GM18505 (cell line): ENCODE data around the gene CTNNA2.

Source experiments
- ATAC-seq: cut with Tn5 transposase; IDR thresholded peaks from one replicate; pipeline ENCODE4 v1.9.1; 2021; ENCODE audit not compliant: unreplicated experiment
- POLR2A ChIP-seq: IDR thresholded peaks from 4 replicates; pipeline ENCODE4 v1.6.1; 2011; ENCODE audit warnings: borderline replicate concordance; ENCODE audit not compliant: insufficient read depth, insufficient read length; ENCODE audit errors: extremely low read depth

Gene CTNNA2

GRCh38 chr2:80258793-80259192, 745.9 kb downstream of the CTNNA2 start:
- ATAC-seq, result no peak
- no peak for TF ChIP-seq POLR2A

- ATAC-seq, result no peak
- TF ChIP-seq POLR2A, result no peak
Observed at GRCh38 chr2:80259292-80259691, 746.4 kb downstream of the CTNNA2 start.

GRCh38 chr2:80266231-80266630, 753.4 kb downstream of the CTNNA2 start:
- ATAC-seq, result no peak

GRCh38 chr2:80269806-80270205, 757.0 kb downstream of the CTNNA2 start:
- no peak for TF ChIP-seq POLR2A
- ATAC-seq, result no peak

More at GRCh38 chr2:80266231-80266630, 753.4 kb downstream of the CTNNA2 start:
- no peak for TF ChIP-seq POLR2A

GRCh38 chr2:80280598-80280997, 767.7 kb downstream of the CTNNA2 start:
- no peak for ATAC-seq
- TF ChIP-seq POLR2A, result no peak

- ATAC-seq, result no peak
- no peak for TF ChIP-seq POLR2A
Observed at GRCh38 chr2:80281049-80281448, 768.2 kb downstream of the CTNNA2 start.

- no peak for ATAC-seq
- TF ChIP-seq POLR2A, result no peak
Observed at GRCh38 chr2:80288576-80288975, 775.7 kb downstream of the CTNNA2 start.

GRCh38 chr2:80291656-80292055, 778.8 kb downstream of the CTNNA2 start:
- no peak for ATAC-seq
- no peak for TF ChIP-seq POLR2A

- TF ChIP-seq POLR2A, result no peak
- ATAC-seq, result no peak
Observed at GRCh38 chr2:80292474-80292873, 779.6 kb downstream of the CTNNA2 start.

GRCh38 chr2:80293039-80293438, 780.2 kb downstream of the CTNNA2 start:
- no peak for TF ChIP-seq POLR2A
- no peak for ATAC-seq

- ATAC-seq, result no peak
- no peak for TF ChIP-seq POLR2A
Observed at GRCh38 chr2:80298954-80299353, 786.1 kb downstream of the CTNNA2 start.

GRCh38 chr2:80299661-80300060, 786.8 kb downstream of the CTNNA2 start:
- ATAC-seq, result no peak
- TF ChIP-seq POLR2A, result no peak

- no peak for TF ChIP-seq POLR2A
- no peak for ATAC-seq
Observed at GRCh38 chr2:80300346-80300745, 787.5 kb downstream of the CTNNA2 start.

GRCh38 chr2:80300954-80301353, 788.1 kb downstream of the CTNNA2 start:
- no peak for TF ChIP-seq POLR2A
- ATAC-seq, result no peak

GRCh38 chr2:80302001-80302313, 789.1 kb downstream of the CTNNA2 start:
- no peak for TF ChIP-seq POLR2A
- ATAC-seq, result no peak

GRCh38 chr2:80302314-80303005, 789.6 kb downstream of the CTNNA2 start:
- TF ChIP-seq POLR2A, result no peak
- ATAC-seq, result no peak
